Endothelial cell of umbilical vein (primary cell): ENCODE measurements around the gene PKP4. TPM values are rescaled to one million over a fixed set of nuclear protein-coding genes. Genes with fewer than 3 reads are reported as not detected.
A peak's percentile ranks its signal among the peaks of the same experiment; 100 is the strongest.

Experiments
- BruUV-seq: library from RNA; stranded (reverse); fragments of 400-500 nt; replicated peaks from 2 replicates; lab custom pipeline; 2021; lab: Mats Ljungman, UMichigan
- CTCF ChIA-PET: fragments of 300-600, 350-600 bp; sonication (Branson Sonifier 250); formaldehyde crosslinking; loops from one replicate; lab custom pipeline; 2021; ENCODE audit warnings: antibody characterized with exemption, inconsistent platforms; lab: Charles Lee
- POLR2A ChIA-PET: fragments of 300-600, 350-600 bp; sonication (Branson Sonifier 250); formaldehyde crosslinking; loops from one replicate; lab custom pipeline; 2021; ENCODE audit warnings: antibody characterized with exemption, inconsistent platforms; lab: Charles Lee
- DNase-seq: peaks from one replicate; pipeline ENCODE4 v3.0.0-alpha.2; 2011; ENCODE audit warnings: low read depth, low spot score
- FAIRE-seq: peaks from 2 replicates; lab custom pipeline; 2011; peaks lifted over from hg19 to GRCh38; lab: Jason Lieb, UNC
- H2AFZ ChIP-seq: 2 replicates; pipeline ENCODE4 v1.6.0; 2012; ENCODE audit warnings: low read depth, low read length, control low read depth, inconsistent platforms
- H3K27ac ChIP-seq: 2 replicates; pipeline ENCODE4 v1.5.1; 2011; ENCODE audit warnings: low read depth, mild to moderate bottlenecking, control low read depth, low read length, moderate library complexity; ENCODE audit not compliant: insufficient read depth
- H3K27me3 ChIP-seq, 2 experiments: 2 replicates each; pipeline versions ENCODE4 v1.6.0 to v1.6.1; 2011; ENCODE audit warnings: low read length in 2 of 2, mixed read lengths in 1 of 2; ENCODE audit not compliant: control insufficient read depth in 2 of 2, insufficient read depth in 2 of 2
- H3K36me3 ChIP-seq, 2 experiments: 2 replicates in 1 of 2; 3 replicates in 1 of 2; pipeline ENCODE4 v1.5.1; 2011; ENCODE audit warnings: low read length in 2 of 2, mild to moderate bottlenecking in 1 of 2, moderate library complexity in 1 of 2; ENCODE audit not compliant: control insufficient read depth in 2 of 2, insufficient read depth in 2 of 2; ENCODE audit errors: extremely low read depth in 1 of 2
- H3K4me1 ChIP-seq: 3 replicates; pipeline ENCODE4 v1.5.1; 2011; ENCODE audit warnings: mild to moderate bottlenecking, low read length; ENCODE audit not compliant: control insufficient read depth, insufficient read depth; ENCODE audit errors: extremely low read depth
- H3K4me2 ChIP-seq: 2 replicates; pipeline ENCODE4 v1.6.1; 2011; ENCODE audit warnings: low read length, control low read depth, mixed read lengths; ENCODE audit not compliant: insufficient read depth
- H3K4me3 ChIP-seq, 3 experiments: fragments of 200-600 bp in 1 of 3; sonication (generic), shearing (Covaris generic) in 1 of 3; replicated peaks in 1 of 3; 2 replicates each; pipeline ENCODE4 v1.5.1; 2011 to 2016; ENCODE audit warnings: control low read depth in 3 of 3, low read length in 3 of 3, mild to moderate bottlenecking in 2 of 3, inconsistent platforms in 1 of 3, low read depth in 1 of 3, moderate library complexity in 1 of 3; ENCODE audit not compliant: insufficient read depth in 1 of 3
- H3K79me2 ChIP-seq: 2 replicates; pipeline ENCODE4 v1.6.0; 2012; ENCODE audit warnings: low read length, inconsistent platforms; ENCODE audit not compliant: control insufficient read depth, insufficient read depth
- H3K9ac ChIP-seq: replicated peaks from 2 replicates; pipeline ENCODE3; 2011; ENCODE audit warnings: low read length, control low read depth; ENCODE audit not compliant: insufficient read depth; ENCODE audit errors: extremely low read depth
- H3K9me1 ChIP-seq: replicated peaks from 3 replicates; pipeline ENCODE4 v1.6.0; 2011; ENCODE audit warnings: mild to moderate bottlenecking, low read length; ENCODE audit not compliant: control insufficient read depth, insufficient read depth; ENCODE audit errors: extremely low read depth
- H3K9me3 ChIP-seq: replicated peaks from 2 replicates; pipeline ENCODE4 v1.5.1; 2012; ENCODE audit warnings: low read length, inconsistent platforms; ENCODE audit not compliant: control insufficient read depth, insufficient read depth
- H4K20me1 ChIP-seq: replicated peaks from 2 replicates; pipeline ENCODE3; 2011; ENCODE audit warnings: mild to moderate bottlenecking, low read length; ENCODE audit not compliant: control insufficient read depth, insufficient read depth; ENCODE audit errors: extremely low read depth
- CTCF ChIP-seq, 2 donors: IDR thresholded peaks; 1 replicate in 1 of 2; 2 replicates in 1 of 2; pipeline ENCODE4 v1.5.1; 2011; ENCODE audit warnings: low read length in 2 of 2, mild to moderate bottlenecking in 2 of 2, moderate library complexity in 2 of 2, control low read depth in 1 of 2, inconsistent platforms in 1 of 2, low read depth in 1 of 2; ENCODE audit not compliant: insufficient read depth in 1 of 2; ENCODE audit errors: extremely low read depth in 1 of 2
- EZH2 ChIP-seq: IDR thresholded peaks from 2 replicates; pipeline ENCODE4 v1.6.1; 2012; ENCODE audit warnings: borderline replicate concordance, low read depth, mild to moderate bottlenecking, moderate library complexity, low read length, inconsistent platforms; ENCODE audit not compliant: severe bottlenecking
- FOS ChIP-seq: IDR thresholded peaks from 2 replicates; pipeline ENCODE4 v1.6.1; 2011; ENCODE audit warnings: mild to moderate bottlenecking, low read length, moderate library complexity, borderline replicate concordance; ENCODE audit not compliant: insufficient read depth
- GATA2 ChIP-seq: IDR thresholded peaks from 2 replicates; pipeline ENCODE4 v1.7.0; 2011; ENCODE audit warnings: low read depth, mild to moderate bottlenecking, moderate library complexity, mixed read lengths, low read length; ENCODE audit not compliant: insufficient read length, insufficient read depth
- JUN ChIP-seq: IDR thresholded peaks from 2 replicates; pipeline ENCODE4 v1.6.1; 2011; ENCODE audit warnings: borderline replicate concordance, low read depth; ENCODE audit not compliant: insufficient read length, insufficient read depth
- MAX ChIP-seq: IDR thresholded peaks from 2 replicates; pipeline ENCODE4 v1.6.1; 2011; ENCODE audit not compliant: insufficient read depth, insufficient read length
- MYC ChIP-seq: IDR thresholded peaks from one replicate; pipeline ENCODE4 v1.6.1; 2011; ENCODE audit warnings: mild to moderate bottlenecking, low read depth, low read length
- POLR2A ChIP-seq: IDR thresholded peaks from 2 replicates; pipeline ENCODE4 v1.6.1; 2012; ENCODE audit warnings: low read depth, mild to moderate bottlenecking, control low read depth, low read length
- POLR2AphosphoS5 ChIP-seq: IDR thresholded peaks from 2 replicates; pipeline ENCODE4 v1.6.1; 2012; ENCODE audit warnings: low read depth, mild to moderate bottlenecking, control low read depth, low read length, moderate library complexity; ENCODE audit not compliant: insufficient read depth
- dilution Hi-C: fragments of 300-500 bp; cut with MboI; formaldehyde crosslinking; loops from one replicate; pipeline ENCODE4 v1.15.0; 2019; ENCODE audit warnings: low sequenced_read_pairs; ENCODE audit not compliant: extremely low pct_ligation_motif_present
- intact Hi-C: fragments of 100-400 bp; cut with micrococcal nuclease; formaldehyde crosslinking; loops from one replicate; pipeline ENCODE4 v1.10.0; 2022
- polyA plus RNA-seq, 4 experiments: library from polyadenylated mRNA; depleted of rRNA in 3 of 4; stranded (reverse) in 3 of 4; unstranded in 1 of 4; fragments of >200 nt; gene quantifications; 2 replicates each; pipeline versions ENCODE4 v1.2.1 to v1.2.3, GENCODE V29; 2011 to 2012; ENCODE audit warnings: missing spikeins in 1 of 4
- total RNA-seq: library from RNA; stranded (reverse); gene quantifications from 2 replicates; pipeline ENCODE4 v1.2.3, GENCODE V29; 2021

PKP4 gene
- total and polyA plus RNA-seq, 2 donors (not counting 3 experiments of a cell fraction or from before 2014, with no cell fraction given): 35.4 to 68.5 TPM

- TF ChIP-seq EZH2 (no peak), FOS (no peak), POLR2A (no peak), POLR2AphosphoS5 (peak; percentile 25), GATA2 (no peak), MAX (no peak), CTCF (IDR thresholded peaks at IDR 0.05; ENCODE audit: extremely low read depth in 1 of 2, insufficient read depth in 1 of 2, low read depth in 1 of 2, low read length in 2 of 2) (peak; percentile 35 to 44), JUN (no peak), MYC (no peak)
- Histone ChIP-seq H4K20me1 (peaks cover 4% of the 10 kb centered on the region), H3K9me1 (no peaks in the 10 kb centered on the region), H3K27me3 (peaks cover 3 to 13% of the 10 kb centered on the region in 2 experiments), H3K9ac (peak overlapping the region; percentile 73), H3K79me2 (peaks cover 48% of the 10 kb centered on the region), H3K27ac (peak overlapping the region; percentile 75), H3K9me3 (no peaks in the 10 kb centered on the region), H3K36me3 (no peaks in the 10 kb centered on the region), H3K4me3 (peak overlapping the region; percentile 53 to 86 (median 81)), H2AFZ (peak overlapping the region; percentile 47), H3K4me2 (peak overlapping the region; percentile 92), H3K4me1 (peaks cover 38% of the 10 kb centered on the region)
- FAIRE-seq (peak; percentile 8), DNase-seq (peak; percentile 74)
- ChIA-PET POLR2A (no interaction called here), CTCF (interaction anchor here (0.7 to 4.7 kb wide), 18 partner anchors 19 to 434 kb away, joined by 3 to 63 read pairs (median 5); no protein-coding TSS in a partner anchor)
- intact Hi-C loops (loop anchor here (1.0 to 10.0 kb wide), 8 partner anchors 169 to 673 kb away; no protein-coding TSS in a partner anchor), dilution Hi-C loops (no loop called here)
- BruUV-seq: no TSS peak
Observed at GRCh38 chr2:158457826-158458616, 1.3 kb downstream of the PKP4 start.
